ENCODE results near the gene NUAK1. TPM values are rescaled to one million over a fixed set of nuclear protein-coding genes. Genes with fewer than 3 reads are reported as not detected.

NUAK1 gene
- total RNA-seq, 1 donor, result 21.7 TPM

DNA sequence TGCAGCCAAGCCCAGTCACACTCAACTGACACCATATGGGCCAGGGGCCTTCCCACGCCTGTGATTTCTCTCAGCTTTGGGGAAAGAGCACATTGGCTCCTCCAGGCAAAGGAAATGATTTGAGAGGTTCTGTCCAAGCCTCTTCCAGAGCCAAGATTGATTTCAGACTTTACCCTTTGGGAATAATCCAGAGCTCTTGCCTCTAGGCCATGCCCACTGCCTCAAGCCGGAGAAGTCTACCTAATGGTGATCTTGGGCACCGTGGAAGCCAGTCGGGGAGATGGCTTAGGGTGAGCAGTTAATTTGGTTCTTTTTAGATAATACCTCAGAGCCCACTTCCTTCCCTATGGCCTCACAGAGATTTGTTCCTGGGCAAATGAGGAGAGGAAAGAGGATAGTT is 45.0 kb upstream of the NUAK1 start:
- peaks cover 12% of the 10 kb centered on the region for H3K27me3 ChIP-seq (ENCODE audit: insufficient read depth, low read length)
- no peak overlapping the region for H3K27ac ChIP-seq (ENCODE audit: low read depth, low read length)
- H3K36me3 ChIP-seq (ENCODE audit: insufficient read depth, low read length), result no peaks in the 10 kb centered on the region
- no peak for DNase-seq (ENCODE audit: insufficient read length, low spot score, missing footprints)
- H4K20me1 ChIP-seq (ENCODE audit: insufficient read depth, low read length), result no peaks in the 10 kb centered on the region
- no peaks in the 10 kb centered on the region for H3K9me3 ChIP-seq (ENCODE audit: low read depth, low read length)
- H3K4me3 ChIP-seq (ENCODE audit: insufficient read depth, low read length), result no peak overlapping the region
- H3K4me1 ChIP-seq (ENCODE audit: insufficient read depth, low read length), result no peaks in the 10 kb centered on the region
- no peak overlapping the region for H3K4me2 ChIP-seq (ENCODE audit: insufficient read depth, low read length)
- TF ChIP-seq, protein P1, sequence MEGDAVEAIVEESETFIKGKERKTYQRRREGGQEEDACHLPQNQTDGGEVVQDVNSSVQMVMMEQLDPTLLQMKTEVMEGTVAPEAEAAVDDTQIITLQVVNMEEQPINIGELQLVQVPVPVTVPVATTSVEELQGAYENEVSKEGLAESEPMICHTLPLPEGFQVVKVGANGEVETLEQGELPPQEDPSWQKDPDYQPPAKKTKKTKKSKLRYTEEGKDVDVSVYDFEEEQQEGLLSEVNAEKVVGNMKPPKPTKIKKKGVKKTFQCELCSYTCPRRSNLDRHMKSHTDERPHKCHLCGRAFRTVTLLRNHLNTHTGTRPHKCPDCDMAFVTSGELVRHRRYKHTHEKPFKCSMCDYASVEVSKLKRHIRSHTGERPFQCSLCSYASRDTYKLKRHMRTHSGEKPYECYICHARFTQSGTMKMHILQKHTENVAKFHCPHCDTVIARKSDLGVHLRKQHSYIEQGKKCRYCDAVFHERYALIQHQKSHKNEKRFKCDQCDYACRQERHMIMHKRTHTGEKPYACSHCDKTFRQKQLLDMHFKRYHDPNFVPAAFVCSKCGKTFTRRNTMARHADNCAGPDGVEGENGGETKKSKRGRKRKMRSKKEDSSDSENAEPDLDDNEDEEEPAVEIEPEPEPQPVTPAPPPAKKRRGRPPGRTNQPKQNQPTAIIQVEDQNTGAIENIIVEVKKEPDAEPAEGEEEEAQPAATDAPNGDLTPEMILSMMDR (IDR thresholded peaks at IDR 0.05; ENCODE audit: extremely low read depth, low read depth, low read length), result no peak
- H3K79me2 ChIP-seq (ENCODE audit: insufficient read depth, low read length), result no peaks in the 10 kb centered on the region
- H2AFZ ChIP-seq (ENCODE audit: low read length), result no peak overlapping the region

GRCh38 chr12:106181401-106182114 is 42.8 kb upstream of the NUAK1 start:
- no peaks in the 10 kb centered on the region for H3K9me3 ChIP-seq (ENCODE audit: low read depth, low read length)
- H4K20me1 ChIP-seq (ENCODE audit: insufficient read depth, low read length), result no peaks in the 10 kb centered on the region
- no peak for DNase-seq (ENCODE audit: insufficient read length, low spot score, missing footprints)
- H3K79me2 ChIP-seq (ENCODE audit: insufficient read depth, low read length), result no peaks in the 10 kb centered on the region
- no peak overlapping the region for H3K4me3 ChIP-seq (ENCODE audit: insufficient read depth, low read length)
- no peak overlapping the region for H2AFZ ChIP-seq (ENCODE audit: low read length)
- H3K36me3 ChIP-seq (ENCODE audit: insufficient read depth, low read length), result no peaks in the 10 kb centered on the region
- TF ChIP-seq, protein P1 (IDR thresholded peaks at IDR 0.05; ENCODE audit: extremely low read depth, low read depth, low read length), result no peak
- H3K27me3 ChIP-seq (ENCODE audit: insufficient read depth, low read length), result peaks cover 6% of the 10 kb centered on the region
- no peak overlapping the region for H3K27ac ChIP-seq (ENCODE audit: low read depth, low read length)
- no peak overlapping the region for H3K4me2 ChIP-seq (ENCODE audit: insufficient read depth, low read length)
- no peaks in the 10 kb centered on the region for H3K4me1 ChIP-seq (ENCODE audit: insufficient read depth, low read length)

GRCh38 chr12:106179086-106179485 is 40.3 kb upstream of the NUAK1 start:
- Histone ChIP-seq H3K4me2 (ENCODE audit: insufficient read depth, low read length) (no peak overlapping the region), H3K27ac (ENCODE audit: low read depth, low read length) (no peak overlapping the region), H3K4me1 (ENCODE audit: insufficient read depth, low read length) (no peaks in the 10 kb centered on the region), H2AFZ (ENCODE audit: low read length) (no peak overlapping the region), H3K4me3 (ENCODE audit: insufficient read depth, low read length) (no peak overlapping the region), H3K9me3 (ENCODE audit: low read depth, low read length) (no peaks in the 10 kb centered on the region), H3K27me3 (ENCODE audit: insufficient read depth, low read length) (no peaks in the 10 kb centered on the region), H4K20me1 (ENCODE audit: insufficient read depth, low read length) (no peaks in the 10 kb centered on the region), H3K36me3 (ENCODE audit: insufficient read depth, low read length) (no peaks in the 10 kb centered on the region), H3K79me2 (ENCODE audit: insufficient read depth, low read length) (no peaks in the 10 kb centered on the region)
- peak; percentile 80 for DNase-seq (ENCODE audit: insufficient read length, low spot score, missing footprints)
- TF ChIP-seq, protein P1 (IDR thresholded peaks at IDR 0.05; ENCODE audit: extremely low read depth, low read depth, low read length), result no peak

DNA sequence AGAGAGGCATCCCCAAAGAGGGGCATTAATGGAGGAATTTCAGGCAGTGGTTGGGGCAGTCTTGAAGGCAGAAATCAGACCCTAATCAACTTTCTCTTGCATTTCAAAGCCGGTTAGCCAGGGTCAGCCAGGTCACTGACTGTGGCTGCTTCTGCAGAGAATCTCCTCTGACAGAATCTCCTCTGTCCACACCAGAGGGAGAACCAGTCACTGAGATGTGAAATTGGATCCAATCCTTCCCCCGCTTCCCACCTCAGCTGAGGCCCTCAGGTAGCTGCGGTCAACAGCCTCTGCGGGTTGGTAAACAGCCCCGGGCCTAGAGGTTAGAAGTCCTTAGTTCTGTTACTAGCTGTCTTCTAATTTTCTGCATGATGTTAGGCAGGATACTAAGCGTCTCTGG is 39.8 kb upstream of the NUAK1 start:
- no peaks in the 10 kb centered on the region for H3K9me3 ChIP-seq (ENCODE audit: low read depth, low read length)
- no peaks in the 10 kb centered on the region for H3K79me2 ChIP-seq (ENCODE audit: insufficient read depth, low read length)
- H4K20me1 ChIP-seq (ENCODE audit: insufficient read depth, low read length), result no peaks in the 10 kb centered on the region
- H3K27ac ChIP-seq (ENCODE audit: low read depth, low read length), result no peak overlapping the region
- DNase-seq (ENCODE audit: insufficient read length, low spot score, missing footprints), result no peak
- H3K4me1 ChIP-seq (ENCODE audit: insufficient read depth, low read length), result no peaks in the 10 kb centered on the region
- TF ChIP-seq, protein P1 (IDR thresholded peaks at IDR 0.05; ENCODE audit: extremely low read depth, low read depth, low read length), result no peak
- H3K27me3 ChIP-seq (ENCODE audit: insufficient read depth, low read length), result no peaks in the 10 kb centered on the region
- no peak overlapping the region for H3K4me2 ChIP-seq (ENCODE audit: insufficient read depth, low read length)
- no peak overlapping the region for H3K4me3 ChIP-seq (ENCODE audit: insufficient read depth, low read length)
- no peaks in the 10 kb centered on the region for H3K36me3 ChIP-seq (ENCODE audit: insufficient read depth, low read length)
- no peak overlapping the region for H2AFZ ChIP-seq (ENCODE audit: low read length)

All from osteoblast (primary cell).